A549 (cell line): ENCODE measurements around the gene XPO6. TPM values are rescaled to one million over a fixed set of nuclear protein-coding genes. Genes with fewer than 3 reads are reported as not detected.

Experiments used
- ATAC-seq, 2 experiments: fragments of 200-7000 bp in 1 of 2; fragments of >200 bp in 1 of 2; cut with Nextera tagmentation in 1 of 2; cut with Tn5 transposase in 1 of 2; 3 replicates each; pipeline versions ENCODE4 v1.8.0 to v1.9.1; 2018 to 2020; ENCODE audit warnings: mild to moderate bottlenecking in 1 of 2, moderate library complexity in 1 of 2
- CTCF ChIA-PET: fragments of 300-600 bp; sonication (Branson Sonifier 250); formaldehyde crosslinking; extraction: SDS; loops from one replicate; lab custom pipeline; 2021; ENCODE audit warnings: antibody characterized with exemption, inconsistent platforms; lab: Yijun Ruan, JAX
- POLR2A ChIA-PET: fragments of 350-600 bp; formaldehyde crosslinking; extraction: SDS; loops from one replicate; lab custom pipeline; 2021; ENCODE audit warnings: antibody characterized with exemption, inconsistent platforms; lab: Yijun Ruan, JAX
- DNase-seq, 2 experiments: peaks; one replicate each; pipeline versions ENCODE4 v3.0.0 to v3.0.0-alpha.2; 2011 to 2016; ENCODE audit warnings: low read depth in 1 of 2, low spot score in 1 of 2
- FAIRE-seq: peaks from 2 replicates; lab custom pipeline; 2011; peaks lifted over from hg19 to GRCh38; lab: Jason Lieb, UNC
- H3K27ac ChIP-seq, 2 experiments: fragments of >200 bp; sonication (Bioruptor Twin); formaldehyde crosslinking; 3 replicates each; pipeline ENCODE4 v1.5.1; 2016 to 2017
- H3K4me1 ChIP-seq: fragments of >200 bp; sonication (Bioruptor Twin); formaldehyde crosslinking; 3 replicates; pipeline ENCODE4 v1.6.1; 2016
- H3K4me2 ChIP-seq: fragments of >200 bp; sonication (Bioruptor Twin); formaldehyde crosslinking; 3 replicates; pipeline ENCODE4 v1.6.1; 2016
- H3K4me3 ChIP-seq: fragments of >200 bp; sonication (Bioruptor Twin); formaldehyde crosslinking; 3 replicates; pipeline ENCODE4 v1.5.1; 2016
- H3K9me3 ChIP-seq: fragments of >200 bp; sonication (Bioruptor Twin); formaldehyde crosslinking; 3 replicates; pipeline ENCODE4 v1.6.1; 2016
- BHLHE40 ChIP-seq: IDR thresholded peaks from 2 replicates; pipeline ENCODE4 v1.6.1; 2012; ENCODE audit warnings: low read depth, low read length, inconsistent platforms
- CBX2 ChIP-seq: fragments of 200-600 bp; sonication (generic); IDR thresholded peaks from 2 replicates; pipeline ENCODE4 v1.6.1; 2016; ENCODE audit warnings: low read depth, mild to moderate bottlenecking, borderline replicate concordance
- CBX8 ChIP-seq: fragments of 200-600 bp; sonication (generic); IDR thresholded peaks from 2 replicates; pipeline ENCODE4 v1.6.1; 2016
- EHMT2 ChIP-seq: fragments of 200-600 bp; sonication (generic); IDR thresholded peaks from 2 replicates; pipeline ENCODE4 v1.6.1; 2016; ENCODE audit warnings: antibody characterized with exemption, low read depth, mild to moderate bottlenecking, moderate library complexity
- ESRRA ChIP-seq: fragments of 150-350 bp; IDR thresholded peaks from 2 replicates; pipeline ENCODE4 v1.6.1; 2014; ENCODE audit warnings: mild to moderate bottlenecking, low read length, borderline replicate concordance
- FOXS1 ChIP-seq: fragments of 250-450 bp; sonication (Bioruptor Pico); IDR thresholded peaks from 2 replicates; pipeline ENCODE4 v1.5.0; 2020; ENCODE audit warnings: mild to moderate bottlenecking, moderate library complexity
- HEYL ChIP-seq: fragments of 250-450 bp; sonication (Bioruptor Pico); IDR thresholded peaks from 2 replicates; pipeline ENCODE4 v1.8.0; 2021; ENCODE audit warnings: mild to moderate bottlenecking, moderate library complexity
- HOXA7 ChIP-seq: fragments of 250-450 bp; sonication (Bioruptor Pico); IDR thresholded peaks from 2 replicates; pipeline ENCODE4 v1.5.0; 2020; ENCODE audit warnings: mild to moderate bottlenecking, moderate library complexity
- KDM1A ChIP-seq: fragments of 200-600 bp; sonication (generic); IDR thresholded peaks from 2 replicates; pipeline ENCODE4 v1.6.1; 2016; ENCODE audit warnings: low read depth, mild to moderate bottlenecking
- MAFK ChIP-seq: fragments of 450-650 bp; IDR thresholded peaks from 2 replicates; pipeline ENCODE4 v1.6.1; 2014; ENCODE audit not compliant: partially characterized antibody
- MAZ ChIP-seq: fragments of 150-350 bp; IDR thresholded peaks from 2 replicates; pipeline ENCODE4 v1.6.1; 2014; ENCODE audit warnings: antibody characterized with exemption, low read depth, low read length, borderline replicate concordance
- NFE2L2 ChIP-seq: fragments of 150-350 bp; conservative IDR thresholded peaks from 2 replicates; pipeline ENCODE4 v1.6.1; 2014; ENCODE audit warnings: low read length
- NPAS2 ChIP-seq: fragments of 250-450 bp; sonication (Bioruptor Pico); IDR thresholded peaks from 2 replicates; pipeline ENCODE4 v1.8.0; 2022; ENCODE audit warnings: mild to moderate bottlenecking, moderate library complexity, borderline replicate concordance
- PHF8 ChIP-seq: fragments of 200-600 bp; sonication (generic); IDR thresholded peaks from 2 replicates; pipeline ENCODE4 v1.6.1; 2016; ENCODE audit warnings: low read depth, mild to moderate bottlenecking, antibody characterized with exemption, moderate library complexity, borderline replicate concordance
- POLR2A ChIP-seq: IDR thresholded peaks from 2 replicates; pipeline ENCODE4 v1.6.1; 2012; ENCODE audit warnings: mild to moderate bottlenecking, low read length
- RNF2 ChIP-seq: fragments of 200-600 bp; sonication (generic); IDR thresholded peaks from 2 replicates; pipeline ENCODE4 v1.6.1; 2016; ENCODE audit warnings: low read depth, mild to moderate bottlenecking, antibody characterized with exemption, moderate library complexity, borderline replicate concordance
- SMC3 ChIP-seq: fragments of >200 bp; sonication (Bioruptor Twin); formaldehyde crosslinking; IDR thresholded peaks from 3 replicates; pipeline ENCODE4 v1.6.1; 2018; ENCODE audit warnings: inconsistent platforms
- SREBF2 ChIP-seq: fragments of 450-650 bp; IDR thresholded peaks from 2 replicates; pipeline ENCODE4 v1.6.1; 2014; ENCODE audit warnings: mild to moderate bottlenecking, moderate library complexity
- ZC3H11A ChIP-seq: fragments of 450-650 bp; IDR thresholded peaks from 2 replicates; pipeline ENCODE4 v1.6.1; 2014; ENCODE audit warnings: antibody characterized with exemption, mild to moderate bottlenecking
- ZSCAN20 ChIP-seq: fragments of 250-450 bp; sonication (Bioruptor Pico); IDR thresholded peaks from 2 replicates; pipeline ENCODE4 v1.8.0; 2022; ENCODE audit warnings: mild to moderate bottlenecking, moderate library complexity
- WGBS: methylation state at CpG from one replicate; pipeline ENCODE4 v1.1.6; 2017; ENCODE audit errors: missing lambda C conversion rate; 5-methylcytosine and 5-hydroxymethylcytosine counted together
- polyA plus RNA-seq, 4 experiments: library from polyadenylated mRNA; depleted of rRNA in 3 of 4; stranded (reverse); fragments of >200 nt; fragmentation: RNase III in 1 of 4; extraction: RNeasy Plus Mini Kit Qiagen cat#74134 plus additional on column Dnase treatment in 1 of 4; gene quantifications; 2 replicates in 3 of 4; 3 replicates in 1 of 4; pipeline ENCODE4 v1.2.3, GENCODE V29; 2011 to 2017
- TF ChIP-seq, protein P1 (sequence below): fragments of 250-450 bp; sonication (Bioruptor Pico); IDR thresholded peaks from 2 replicates; pipeline ENCODE4 v1.5.0; 2020; ENCODE audit warnings: low read depth, mild to moderate bottlenecking, moderate library complexity
- TF ChIP-seq, protein P2 (sequence below): IDR thresholded peaks from 2 replicates; pipeline ENCODE4 v1.6.1; 2012
- TF ChIP-seq, protein P3 (sequence below): IDR thresholded peaks from 2 replicates; pipeline ENCODE4 v1.6.1; 2012; ENCODE audit warnings: low read depth, borderline replicate concordance
- TF ChIP-seq, protein P4 (sequence below): IDR thresholded peaks from 2 replicates; pipeline ENCODE4 v1.6.1; 2012
- TF ChIP-seq, protein P5 (sequence below): fragments of >200 bp; sonication (Bioruptor Twin); formaldehyde crosslinking; IDR thresholded peaks from 3 replicates; pipeline ENCODE4 v1.5.1; 2016
- TF ChIP-seq, protein P6 (sequence below): fragments of 150-350 bp; IDR thresholded peaks from 2 replicates; pipeline ENCODE4 v1.6.1; 2014; ENCODE audit warnings: low read depth, mild to moderate bottlenecking, low read length

The XPO6 gene
- polyA plus RNA-seq, 2 of the 4 experiments (the other 2 are of a cell fraction): 63.0 to 108 TPM

DNA sequence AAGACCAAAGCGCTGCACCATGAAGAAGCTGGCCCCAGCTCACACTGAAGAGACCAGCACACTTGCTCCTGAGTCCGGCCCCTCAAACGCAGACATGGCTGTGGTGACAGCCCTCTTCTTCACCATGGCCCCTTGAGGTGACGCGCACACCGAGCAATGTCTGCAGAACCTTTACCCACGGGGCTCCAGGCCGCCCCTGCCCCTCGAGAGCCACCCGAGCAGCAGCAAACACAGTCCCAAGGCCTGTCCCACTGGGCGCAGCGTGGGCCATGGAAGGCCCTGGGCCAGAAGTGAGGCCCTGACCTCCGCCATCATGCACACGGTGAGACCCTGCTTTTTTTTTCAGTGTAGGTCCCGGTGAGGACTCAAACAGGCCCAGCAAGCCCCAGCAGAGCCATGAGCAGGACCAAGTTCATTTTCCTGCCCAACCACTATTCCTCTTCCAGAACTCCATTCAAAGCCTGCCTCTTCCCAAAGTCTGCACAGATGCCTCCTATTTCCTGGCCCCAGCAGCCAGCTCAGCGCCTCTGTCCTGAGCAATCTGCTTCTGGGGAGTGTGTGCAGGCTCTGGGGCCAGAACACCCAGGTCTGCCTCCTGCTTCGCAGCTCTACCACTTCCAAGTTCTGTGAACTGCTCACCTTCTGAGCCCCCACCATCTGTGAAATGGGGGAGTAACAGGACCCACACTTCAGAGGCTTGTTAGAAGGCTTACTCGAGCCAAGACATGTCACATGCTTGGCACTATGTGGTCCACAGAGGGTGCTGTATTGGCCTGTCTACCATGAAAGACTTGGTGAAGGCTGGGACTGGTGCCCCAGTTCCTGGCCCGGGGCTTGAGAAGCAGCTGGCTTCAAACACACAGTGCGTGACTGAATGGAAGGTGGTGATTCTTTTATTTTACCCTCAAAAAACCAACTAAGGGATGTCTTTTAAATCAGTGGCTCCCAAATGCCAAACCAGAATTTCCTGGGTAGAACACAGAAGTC lies 112.5 kb downstream of the XPO6 start:
- Histone ChIP-seq H3K4me3 (no peak overlapping the region), H3K27ac (no peak overlapping the region)
- no peak for TF ChIP-seq HEYL
- TF ChIP-seq ESRRA: no peak
- TF ChIP-seq, protein P1, sequence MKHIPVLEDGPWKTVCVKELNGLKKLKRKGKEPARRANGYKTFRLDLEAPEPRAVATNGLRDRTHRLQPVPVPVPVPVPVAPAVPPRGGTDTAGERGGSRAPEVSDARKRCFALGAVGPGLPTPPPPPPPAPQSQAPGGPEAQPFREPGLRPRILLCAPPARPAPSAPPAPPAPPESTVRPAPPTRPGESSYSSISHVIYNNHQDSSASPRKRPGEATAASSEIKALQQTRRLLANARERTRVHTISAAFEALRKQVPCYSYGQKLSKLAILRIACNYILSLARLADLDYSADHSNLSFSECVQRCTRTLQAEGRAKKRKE (CRISPR knock-in tag): no peak
- no peak for TF ChIP-seq NPAS2 (CRISPR knock-in tag)
- TF ChIP-seq, protein P2, sequence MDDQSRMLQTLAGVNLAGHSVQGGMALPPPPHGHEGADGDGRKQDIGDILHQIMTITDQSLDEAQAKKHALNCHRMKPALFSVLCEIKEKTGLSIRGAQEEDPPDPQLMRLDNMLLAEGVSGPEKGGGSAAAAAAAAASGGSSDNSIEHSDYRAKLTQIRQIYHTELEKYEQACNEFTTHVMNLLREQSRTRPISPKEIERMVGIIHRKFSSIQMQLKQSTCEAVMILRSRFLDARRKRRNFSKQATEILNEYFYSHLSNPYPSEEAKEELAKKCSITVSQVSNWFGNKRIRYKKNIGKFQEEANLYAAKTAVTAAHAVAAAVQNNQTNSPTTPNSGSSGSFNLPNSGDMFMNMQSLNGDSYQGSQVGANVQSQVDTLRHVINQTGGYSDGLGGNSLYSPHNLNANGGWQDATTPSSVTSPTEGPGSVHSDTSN: no peak
- TF ChIP-seq PHF8: no peak
- TF ChIP-seq CBX8: no peak
- TF ChIP-seq RNF2: no peak
- TF ChIP-seq SMC3: no peak
- TF ChIP-seq, protein P3, sequence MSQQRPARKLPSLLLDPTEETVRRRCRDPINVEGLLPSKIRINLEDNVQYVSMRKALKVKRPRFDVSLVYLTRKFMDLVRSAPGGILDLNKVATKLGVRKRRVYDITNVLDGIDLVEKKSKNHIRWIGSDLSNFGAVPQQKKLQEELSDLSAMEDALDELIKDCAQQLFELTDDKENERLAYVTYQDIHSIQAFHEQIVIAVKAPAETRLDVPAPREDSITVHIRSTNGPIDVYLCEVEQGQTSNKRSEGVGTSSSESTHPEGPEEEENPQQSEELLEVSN: no peak
- TF ChIP-seq ZSCAN20 (CRISPR knock-in tag): no peak
- TF ChIP-seq SREBF2: no peak
- TF ChIP-seq ZC3H11A: no peak
- TF ChIP-seq, all 56 proteins: peak for 0
- WGBS: 95% methylated on average over 17 of the region's 20 CpGs
- no peaks in the 10 kb centered on the region for H3K4me1 ChIP-seq
- DNase-seq (no peak), ATAC-seq (peak in 1 of 2 experiments; percentile 23; a peak in 1 of 6 replicates), FAIRE-seq (no peak)
- no peaks in the 10 kb centered on the region for H3K9me3 ChIP-seq
- CTCF ChIA-PET: interaction anchor here (0.7 to 1.7 kb wide), 4 partner anchors 29 to 257 kb away, joined by 3 to 9 read pairs (median 4); no protein-coding TSS in a partner anchor
- POLR2A ChIA-PET: no interaction called here
- H3K4me2 ChIP-seq: no peak overlapping the region

DNA sequence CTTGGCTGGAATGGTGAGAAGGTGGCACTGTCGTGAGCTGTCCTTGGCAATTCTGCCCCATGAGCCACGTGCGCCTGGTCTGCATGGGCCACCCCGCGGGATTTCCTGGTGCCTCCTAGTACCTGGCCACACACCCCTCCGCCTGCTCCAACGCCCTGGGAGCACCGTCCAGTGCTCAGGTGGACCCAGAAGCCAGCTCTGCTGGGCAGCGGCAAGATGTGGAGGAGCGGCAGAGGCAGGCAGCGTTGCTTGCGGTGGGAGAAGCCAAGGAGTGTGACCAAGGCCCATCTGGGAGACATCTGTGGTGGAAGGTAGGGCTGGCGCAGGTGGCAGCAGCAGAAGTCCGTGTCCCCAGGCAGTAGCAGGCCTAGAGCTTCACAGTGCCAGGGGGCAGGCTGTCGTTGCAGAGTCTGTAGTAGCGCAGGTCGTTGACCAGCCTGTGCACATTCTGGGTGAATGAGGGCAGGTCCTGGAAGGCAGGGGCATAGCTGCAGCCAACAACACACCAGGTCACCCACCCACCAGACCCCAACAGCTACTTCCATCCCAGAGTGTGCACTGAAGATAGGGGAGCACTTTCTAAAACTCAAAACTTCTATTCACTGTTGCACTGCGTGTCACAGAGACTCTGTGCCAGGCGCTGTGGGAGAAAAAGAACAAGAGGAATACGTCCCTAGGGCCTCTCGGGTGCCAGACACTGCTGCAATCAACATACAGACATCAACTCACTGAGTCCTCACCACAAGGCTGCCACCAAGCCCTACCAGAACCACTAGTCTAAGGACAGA lies 113.4 kb downstream of the XPO6 start:
- H3K4me1 ChIP-seq: no peaks in the 10 kb centered on the region
- no peak overlapping the region for H3K4me2 ChIP-seq
- POLR2A ChIA-PET: no interaction called here
- no peak for FAIRE-seq
- 96% methylated on average over 19 of the region's 21 CpGs for WGBS
- DNase-seq: no peak
- no peak overlapping the region for H3K4me3 ChIP-seq
- no peak overlapping the region for H3K27ac ChIP-seq
- H3K9me3 ChIP-seq: no peaks in the 10 kb centered on the region
- ATAC-seq: no peak
- TF ChIP-seq, protein P4, sequence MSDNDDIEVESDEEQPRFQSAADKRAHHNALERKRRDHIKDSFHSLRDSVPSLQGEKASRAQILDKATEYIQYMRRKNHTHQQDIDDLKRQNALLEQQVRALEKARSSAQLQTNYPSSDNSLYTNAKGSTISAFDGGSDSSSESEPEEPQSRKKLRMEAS: no peak
- TF ChIP-seq HEYL (no peak), HOXA7 (CRISPR knock-in tag) (no peak), POLR2A (no peak), CBX2 (no peak), FOXS1 (CRISPR knock-in tag) (no peak), EHMT2 (no peak), BHLHE40 (no peak), MAZ (no peak), KDM1A (no peak), CBX8 (no peak), NFE2L2 (no peak), MAFK (no peak), PHF8 (no peak)
- TF ChIP-seq, protein P5, sequence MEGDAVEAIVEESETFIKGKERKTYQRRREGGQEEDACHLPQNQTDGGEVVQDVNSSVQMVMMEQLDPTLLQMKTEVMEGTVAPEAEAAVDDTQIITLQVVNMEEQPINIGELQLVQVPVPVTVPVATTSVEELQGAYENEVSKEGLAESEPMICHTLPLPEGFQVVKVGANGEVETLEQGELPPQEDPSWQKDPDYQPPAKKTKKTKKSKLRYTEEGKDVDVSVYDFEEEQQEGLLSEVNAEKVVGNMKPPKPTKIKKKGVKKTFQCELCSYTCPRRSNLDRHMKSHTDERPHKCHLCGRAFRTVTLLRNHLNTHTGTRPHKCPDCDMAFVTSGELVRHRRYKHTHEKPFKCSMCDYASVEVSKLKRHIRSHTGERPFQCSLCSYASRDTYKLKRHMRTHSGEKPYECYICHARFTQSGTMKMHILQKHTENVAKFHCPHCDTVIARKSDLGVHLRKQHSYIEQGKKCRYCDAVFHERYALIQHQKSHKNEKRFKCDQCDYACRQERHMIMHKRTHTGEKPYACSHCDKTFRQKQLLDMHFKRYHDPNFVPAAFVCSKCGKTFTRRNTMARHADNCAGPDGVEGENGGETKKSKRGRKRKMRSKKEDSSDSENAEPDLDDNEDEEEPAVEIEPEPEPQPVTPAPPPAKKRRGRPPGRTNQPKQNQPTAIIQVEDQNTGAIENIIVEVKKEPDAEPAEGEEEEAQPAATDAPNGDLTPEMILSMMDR: no peak
- TF ChIP-seq, protein P3: no peak
- TF ChIP-seq, protein P6, sequence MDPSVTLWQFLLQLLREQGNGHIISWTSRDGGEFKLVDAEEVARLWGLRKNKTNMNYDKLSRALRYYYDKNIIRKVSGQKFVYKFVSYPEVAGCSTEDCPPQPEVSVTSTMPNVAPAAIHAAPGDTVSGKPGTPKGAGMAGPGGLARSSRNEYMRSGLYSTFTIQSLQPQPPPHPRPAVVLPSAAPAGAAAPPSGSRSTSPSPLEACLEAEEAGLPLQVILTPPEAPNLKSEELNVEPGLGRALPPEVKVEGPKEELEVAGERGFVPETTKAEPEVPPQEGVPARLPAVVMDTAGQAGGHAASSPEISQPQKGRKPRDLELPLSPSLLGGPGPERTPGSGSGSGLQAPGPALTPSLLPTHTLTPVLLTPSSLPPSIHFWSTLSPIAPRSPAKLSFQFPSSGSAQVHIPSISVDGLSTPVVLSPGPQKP: no peak
- TF ChIP-seq, all 56 proteins: peak for 0
- CTCF ChIA-PET: interaction anchor here (1.7 kb wide), 1 partner anchor 28 kb away, joined by 9 read pairs; no protein-coding TSS in a partner anchor
